GF-D8 (cell line): Measurements from ENCODE around the gene RPL13A.

Source experiments
- DNase-seq: peaks from one replicate; lab custom pipeline; 2025; lab: John Stamatoyannopoulos, UW

Gene RPL13A

DNA sequence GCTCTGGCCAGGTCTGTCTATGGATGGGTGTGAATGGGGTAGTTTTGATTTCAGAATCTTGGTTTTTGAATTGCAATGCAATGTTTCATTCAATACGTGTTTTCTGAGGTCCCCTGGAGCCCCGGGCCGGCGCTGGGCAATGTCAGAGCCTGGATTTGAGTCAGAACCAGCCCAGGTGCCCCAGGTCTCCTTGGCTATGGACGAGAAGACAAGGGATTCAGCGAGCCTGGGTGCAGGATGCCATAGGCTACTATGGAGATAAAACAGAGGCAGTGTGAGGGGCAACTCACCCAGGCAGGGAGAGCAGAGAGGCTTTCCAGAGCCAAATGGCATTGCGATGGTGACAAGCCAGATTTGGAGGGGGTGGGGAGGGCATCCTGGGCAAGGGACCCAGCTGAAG, 1.2 kb upstream of the RPL13A start:
- no peak for DNase-seq

DNA sequence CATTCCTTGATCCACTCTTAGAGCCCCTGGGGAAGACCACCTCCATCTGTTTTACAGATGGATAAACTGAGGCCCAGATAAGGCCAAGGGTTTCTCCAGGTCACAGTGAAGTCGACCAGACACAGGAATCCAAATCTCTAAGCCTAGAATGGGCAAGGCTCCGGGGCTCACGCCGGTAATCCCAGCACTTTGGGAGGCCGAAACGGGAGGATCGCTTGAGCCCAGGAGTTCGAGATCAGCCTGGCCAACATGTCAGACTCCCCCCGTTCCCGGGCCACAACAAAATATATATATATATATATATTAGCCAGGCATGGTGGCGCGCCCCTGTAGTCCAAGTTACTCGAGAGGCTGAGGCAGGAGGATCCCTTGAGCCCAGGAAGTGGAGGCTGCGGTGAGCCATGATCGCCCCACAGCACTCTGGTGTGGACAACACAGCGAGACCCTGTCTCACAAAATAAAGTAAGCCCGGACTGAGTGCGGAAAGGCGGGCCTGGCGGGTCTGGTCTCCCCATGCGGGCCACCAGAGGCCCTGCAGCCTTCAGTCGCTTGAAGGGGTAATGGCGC, 615 bp upstream of the RPL13A start:
- DNase-seq: no peak

DNA sequence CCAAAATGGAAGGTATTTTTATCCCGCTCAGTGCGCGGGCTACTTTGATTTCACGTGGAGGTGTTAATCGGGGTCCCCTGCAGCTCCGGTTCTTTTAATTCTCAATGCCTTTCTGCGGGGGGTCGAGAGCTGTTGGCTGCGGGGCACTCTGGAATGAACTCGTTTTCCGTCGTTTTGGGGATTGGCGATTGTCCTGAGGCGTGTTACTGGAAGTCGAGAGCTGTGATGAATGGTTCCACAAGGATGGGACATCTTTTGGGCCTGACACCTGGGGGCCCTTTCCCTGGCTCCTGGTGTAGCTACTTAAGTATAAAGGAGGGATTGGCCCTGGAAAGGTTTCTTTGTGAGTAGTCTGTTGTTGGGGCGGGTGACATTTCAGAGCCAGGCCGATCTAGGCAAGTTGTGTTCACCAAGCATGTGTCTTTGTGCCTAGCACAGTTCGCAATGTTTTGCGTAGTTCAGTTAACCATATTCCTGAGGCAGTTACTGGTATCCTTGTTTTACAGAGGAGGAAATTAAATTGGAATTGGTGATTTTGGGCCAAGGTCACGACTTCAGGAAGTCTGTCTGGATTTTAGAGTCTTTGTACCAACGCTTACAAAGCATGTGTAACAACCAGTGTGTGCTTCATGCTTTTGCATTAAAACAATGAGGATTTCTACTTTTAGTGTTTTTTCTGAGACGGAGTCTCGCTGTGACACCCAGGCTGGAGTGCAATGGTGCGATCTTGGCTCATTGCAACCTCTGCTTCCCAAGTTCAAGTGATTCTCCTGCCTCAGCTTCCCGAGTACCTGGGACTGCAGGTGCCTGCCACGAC, 846 bp downstream of the RPL13A start:
- no peak for DNase-seq

DNA sequence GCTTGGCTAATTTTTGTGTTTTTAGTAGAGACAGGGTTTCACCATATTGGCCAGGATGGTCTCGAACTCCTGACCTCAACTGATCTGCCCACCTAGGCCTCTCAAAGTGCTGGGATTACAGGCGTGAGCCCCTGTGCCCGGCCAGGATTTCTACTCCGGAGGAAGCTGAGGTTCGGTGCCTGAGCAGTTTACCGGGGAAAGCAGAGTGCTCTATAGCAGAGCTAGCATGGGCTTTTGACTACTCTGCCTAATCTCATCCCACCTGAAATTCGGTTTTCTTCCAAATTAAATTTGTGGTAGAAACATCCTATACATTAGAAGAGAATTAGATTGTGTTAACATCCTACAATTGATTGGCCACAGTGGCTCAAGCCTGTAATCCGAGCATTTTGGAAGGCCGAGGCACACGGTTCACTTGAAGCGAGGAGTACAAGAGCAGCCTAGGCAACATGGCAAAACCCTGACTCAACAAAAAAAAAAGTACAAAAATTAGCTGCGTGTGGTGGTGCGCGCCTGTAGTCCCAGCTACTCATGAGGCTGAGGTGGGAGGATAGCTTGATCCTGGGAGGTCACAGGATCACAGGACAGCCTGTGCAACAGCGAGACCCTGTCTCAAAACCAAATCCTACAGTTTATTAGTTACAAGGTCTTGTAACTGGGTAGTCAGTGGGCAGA, 1.6 kb downstream of the RPL13A start:
- no peak for DNase-seq

- no peak for DNase-seq
Observed at GRCh38 chr19:49489601-49490167, 2.3 kb downstream of the RPL13A start.

GRCh38 chr19:49490287-49491029, 3.0 kb downstream of the RPL13A start:
- DNase-seq: no peak

GRCh38 chr19:49491030-49491803, 3.8 kb downstream of the RPL13A start:
- DNase-seq: no peak

- no peak for DNase-seq
Observed at GRCh38 chr19:49491804-49492572, 4.6 kb downstream of the RPL13A start.

DNA sequence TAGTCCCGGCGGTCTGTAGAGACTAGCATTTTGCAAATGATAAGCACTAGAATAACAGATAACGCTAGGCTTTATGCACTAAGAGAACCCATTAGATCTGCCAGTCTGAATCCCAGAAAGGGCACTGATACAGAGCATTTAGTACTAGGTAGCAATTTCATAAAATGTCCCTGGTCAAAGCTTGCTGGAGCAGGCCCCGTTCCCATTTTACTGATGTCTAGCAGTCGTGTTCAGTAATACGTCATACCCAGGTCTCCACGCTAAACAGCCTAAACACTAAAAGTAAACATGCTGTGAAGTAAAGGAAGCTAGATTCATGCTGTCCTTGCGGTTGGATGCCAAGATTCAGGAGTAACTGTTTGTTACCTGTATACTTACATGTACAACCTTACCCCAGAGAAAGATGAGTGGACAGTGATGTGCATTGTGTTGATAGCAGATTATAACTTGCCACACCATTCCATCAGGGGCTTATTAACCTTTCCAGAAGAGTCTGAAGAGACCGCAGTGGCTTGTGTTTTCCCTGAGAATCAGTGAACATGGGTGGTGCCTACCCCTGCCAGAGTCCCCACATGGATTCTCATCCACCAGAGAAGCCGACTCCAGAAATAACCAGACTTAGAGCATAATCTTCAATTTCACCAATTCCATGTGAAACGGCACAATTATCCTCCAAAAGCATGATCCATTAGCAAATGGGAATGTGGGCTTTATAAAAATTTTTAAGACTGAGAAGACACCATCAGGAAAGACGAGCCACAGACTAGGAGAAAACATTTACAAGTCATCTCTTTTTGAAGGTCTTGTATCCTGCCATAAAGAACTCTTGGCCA, 5.4 kb downstream of the RPL13A start:
- no peak for DNase-seq

GRCh38 chr19:49496574-49497008, 9.2 kb downstream of the RPL13A start:
- no peak for DNase-seq

DNA sequence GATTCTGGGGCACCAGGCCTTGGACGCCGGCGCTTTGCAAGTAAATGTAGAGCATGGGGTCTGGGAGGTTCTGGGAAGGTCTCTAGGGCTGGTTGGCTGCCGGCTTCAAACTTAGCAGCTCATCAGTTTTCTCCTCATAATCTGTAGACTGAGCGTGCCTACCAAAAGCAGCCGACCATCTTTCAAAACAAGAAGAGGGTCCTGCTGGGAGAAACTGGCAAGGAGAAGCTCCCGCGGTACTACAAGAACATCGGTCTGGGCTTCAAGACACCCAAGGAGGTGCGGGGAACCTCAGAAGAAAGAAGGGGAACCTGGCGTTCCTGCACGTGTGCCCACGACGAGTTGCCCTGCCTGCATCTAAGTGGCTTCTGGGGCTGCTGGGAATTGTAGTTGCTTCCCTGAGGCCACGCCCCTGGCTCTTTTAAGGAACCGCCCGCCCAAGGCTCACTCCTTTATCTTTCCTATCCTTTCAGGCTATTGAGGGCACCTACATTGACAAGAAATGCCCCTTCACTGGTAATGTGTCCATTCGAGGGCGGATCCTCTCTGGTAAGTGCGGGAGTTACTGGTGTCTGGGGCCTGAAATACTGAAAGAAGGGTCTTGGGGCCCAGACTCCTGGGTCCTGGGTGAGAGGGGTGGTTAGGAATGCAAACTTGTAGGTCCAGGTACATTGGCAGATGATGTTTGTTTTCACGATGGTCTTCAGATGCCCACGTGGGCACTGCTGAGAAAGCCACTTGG, 9.8 kb downstream of the RPL13A start:
- peak; percentile 67 for DNase-seq

DNA sequence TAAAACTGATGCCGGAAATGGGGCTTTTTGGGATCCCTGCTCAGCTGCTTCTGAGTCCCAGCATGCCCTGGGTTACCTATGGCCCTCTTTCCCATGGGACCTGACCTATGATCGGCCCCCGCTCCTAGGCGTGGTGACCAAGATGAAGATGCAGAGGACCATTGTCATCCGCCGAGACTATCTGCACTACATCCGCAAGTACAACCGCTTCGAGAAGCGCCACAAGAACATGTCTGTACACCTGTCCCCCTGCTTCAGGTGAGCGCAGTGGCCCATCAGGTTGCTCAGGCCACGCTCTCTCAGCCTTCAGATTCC, 10.3 kb downstream of the RPL13A start:
- DNase-seq: no peak

DNA sequence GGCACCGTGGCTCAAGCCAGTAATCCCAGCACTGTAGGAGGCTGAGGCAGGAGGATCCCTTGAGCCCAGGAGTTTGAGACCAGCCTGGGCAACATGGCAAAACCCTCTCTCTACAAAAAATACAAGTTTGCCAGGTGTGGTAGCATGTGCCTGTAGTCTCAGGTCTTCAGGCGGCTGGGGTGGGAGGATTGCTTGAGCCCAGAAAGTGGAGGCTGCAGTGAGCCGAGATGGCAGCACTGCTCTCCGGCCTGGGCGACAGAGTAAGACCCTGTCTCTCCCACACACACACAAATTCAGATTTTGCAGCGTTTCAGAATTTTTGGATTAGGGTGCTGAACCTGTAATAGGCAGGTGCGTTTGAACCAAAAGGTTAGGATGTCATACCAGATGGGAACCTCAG, 11.1 kb downstream of the RPL13A start:
- DNase-seq: no peak

GRCh38 chr19:49499030-49499670, 11.7 kb downstream of the RPL13A start:
- DNase-seq: no peak

DNA sequence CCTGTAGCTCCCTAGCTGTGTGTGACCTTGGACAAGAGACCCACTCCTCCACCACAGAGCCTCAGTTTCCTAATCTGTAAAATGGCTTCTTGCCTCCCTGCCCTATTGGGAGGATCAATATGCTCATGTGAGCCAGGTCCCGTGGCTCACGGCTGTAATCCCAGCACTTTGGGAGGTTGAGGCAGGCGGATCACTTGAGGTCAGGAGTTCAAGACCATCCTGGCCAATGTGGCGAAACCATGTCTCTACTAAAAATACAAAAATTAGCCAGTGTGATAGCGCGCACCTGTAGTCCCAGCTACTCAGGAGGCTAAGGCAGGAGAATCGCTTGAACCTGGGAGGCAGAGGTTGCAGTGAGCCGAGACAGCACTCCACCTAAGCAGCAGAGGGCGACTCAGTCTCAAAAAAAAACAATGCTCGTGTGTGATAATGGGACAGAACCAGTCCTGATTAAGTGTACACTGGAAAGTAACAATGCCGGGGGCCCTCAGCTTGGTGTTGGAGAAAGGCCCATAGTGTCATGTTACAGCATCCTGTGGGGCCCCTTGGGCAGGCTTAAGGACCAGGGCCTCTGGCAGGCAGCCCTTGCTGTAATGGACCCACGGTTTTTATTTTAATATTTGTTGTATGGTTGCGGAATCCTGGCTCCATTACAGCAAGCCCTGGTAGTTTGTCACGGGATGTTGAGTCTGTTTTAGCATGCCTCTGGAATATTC, 15.6 kb downstream of the RPL13A start:
- no peak for DNase-seq

DNA sequence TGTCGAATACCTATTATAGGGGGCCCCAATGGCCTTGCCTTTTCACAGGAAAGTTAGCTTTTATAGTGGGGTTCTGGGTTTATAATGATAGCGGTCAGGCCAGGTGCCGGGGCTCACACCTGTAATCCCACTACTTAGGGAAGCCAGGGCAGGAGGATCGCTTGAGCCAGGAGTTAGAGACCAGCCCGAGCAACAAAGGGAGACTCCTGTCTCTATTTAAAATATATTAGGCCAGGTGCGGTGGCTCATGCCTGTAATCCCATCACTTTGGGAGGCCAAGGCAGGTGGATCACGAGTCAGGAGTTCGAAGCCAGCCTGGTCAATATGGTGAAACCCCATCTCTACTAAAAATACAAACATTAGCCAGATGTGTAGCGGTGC, 16.2 kb downstream of the RPL13A start:
- DNase-seq: no peak

DNA sequence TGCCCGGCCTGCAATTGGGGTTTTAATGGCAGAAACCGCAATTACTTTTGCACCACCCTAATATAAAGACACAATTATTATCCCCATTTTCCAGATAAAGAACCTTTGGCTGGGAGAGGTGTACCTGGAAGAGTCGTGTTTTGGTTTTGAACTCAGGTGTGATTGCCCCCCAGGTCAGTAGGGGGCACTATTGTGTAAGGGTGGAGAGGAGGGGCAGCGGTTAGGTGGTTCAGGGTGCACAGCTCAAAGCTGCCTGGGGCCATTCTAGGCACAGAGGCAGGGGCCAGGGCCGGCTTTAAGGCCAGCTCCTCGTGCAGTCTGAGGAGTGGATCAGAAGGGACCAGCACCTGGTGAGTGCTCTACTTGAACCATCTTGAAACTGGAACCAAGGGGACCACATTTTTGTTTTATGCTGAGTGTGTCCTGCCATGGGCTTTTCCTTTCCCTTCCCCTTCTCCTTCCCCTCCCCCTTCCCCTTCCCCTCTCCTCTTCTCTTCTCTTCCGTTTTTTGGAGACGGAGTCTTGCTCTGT, 19.2 kb downstream of the RPL13A start:
- DNase-seq: peak; percentile 33
